H9 (cell line): ENCODE results near the gene PLEKHN1. TPM values are rescaled to one million over a fixed set of nuclear protein-coding genes. Genes with fewer than 3 reads are reported as not detected.

Experiments used
- DNase-seq: peaks from one replicate; pipeline ENCODE4 v3.0.0-alpha.2; 2017
- H2AFZ ChIP-seq: one replicate; pipeline ENCODE4 v1.6.1; 2013; ENCODE audit warnings: mild to moderate bottlenecking, low read length, control low read depth, moderate library complexity
- H2AK5ac ChIP-seq: 2 replicates; pipeline ENCODE4 v1.6.1; 2013; ENCODE audit warnings: low read length, control low read depth, mixed read lengths; ENCODE audit not compliant: insufficient read length
- H2BK120ac ChIP-seq: one replicate; pipeline ENCODE4 v1.6.1; 2013; ENCODE audit warnings: low read depth, mild to moderate bottlenecking, low read length, control low read depth, inconsistent platforms; ENCODE audit not compliant: poor library complexity, severe bottlenecking
- H2BK12ac ChIP-seq: 2 replicates; pipeline ENCODE4 v1.6.1; 2013; ENCODE audit warnings: low read length, control low read depth, mixed read lengths, low read depth; ENCODE audit not compliant: insufficient read length
- H2BK15ac ChIP-seq: 2 replicates; pipeline ENCODE4 v1.6.1; 2013; ENCODE audit warnings: low read depth, low read length, control low read depth
- H2BK20ac ChIP-seq: one replicate; pipeline ENCODE4 v1.6.1; 2013; ENCODE audit warnings: low read depth, mild to moderate bottlenecking, low read length, control low read depth, inconsistent platforms; ENCODE audit not compliant: poor library complexity, severe bottlenecking
- H2BK5ac ChIP-seq: 2 replicates; pipeline ENCODE4 v1.6.1; 2013; ENCODE audit warnings: low read length, control low read depth, mixed read lengths; ENCODE audit not compliant: insufficient read length
- H3K14ac ChIP-seq: 2 replicates; pipeline ENCODE4 v1.6.1; 2013; ENCODE audit warnings: low read length, control low read depth; ENCODE audit not compliant: insufficient read depth
- H3K18ac ChIP-seq: 2 replicates; pipeline ENCODE4 v1.6.1; 2013; ENCODE audit warnings: low read depth, mild to moderate bottlenecking, mixed read lengths, low read length, control low read depth; ENCODE audit not compliant: insufficient read length
- H3K23ac ChIP-seq: 2 replicates; pipeline ENCODE4 v1.6.1; 2013; ENCODE audit warnings: low read length, control low read depth, mixed read lengths, low read depth; ENCODE audit not compliant: insufficient read length
- H3K23me2 ChIP-seq: 2 replicates; pipeline ENCODE4 v1.6.1; 2013; ENCODE audit warnings: low read depth, mild to moderate bottlenecking, mixed read lengths, low read length, control low read depth; ENCODE audit not compliant: insufficient read length, poor library complexity, severe bottlenecking
- H3K27ac ChIP-seq: 2 replicates; pipeline ENCODE4 v1.5.1; 2013; ENCODE audit warnings: low read length, control low read depth, mixed read lengths, low read depth; ENCODE audit not compliant: insufficient read length
- H3K27me3 ChIP-seq: 2 replicates; pipeline ENCODE4 v1.6.1; 2013; ENCODE audit warnings: low read length, control low read depth, inconsistent platforms; ENCODE audit not compliant: insufficient read depth
- H3K4ac ChIP-seq: 2 replicates; pipeline ENCODE4 v1.6.1; 2013; ENCODE audit warnings: low read depth, mild to moderate bottlenecking, control low read depth, inconsistent platforms, low read length, moderate library complexity
- H3K4me1 ChIP-seq: 2 replicates; pipeline ENCODE4 v1.6.1; 2013; ENCODE audit warnings: low read length, control low read depth, inconsistent platforms; ENCODE audit not compliant: insufficient read depth
- H3K4me2 ChIP-seq: 2 replicates; pipeline ENCODE4 v1.6.1; 2013; ENCODE audit warnings: low read length, control low read depth, mixed read lengths; ENCODE audit not compliant: insufficient read length, insufficient read depth
- H3K56ac ChIP-seq: 2 replicates; pipeline ENCODE4 v1.6.1; 2013; ENCODE audit warnings: low read depth, mild to moderate bottlenecking, mixed read lengths, low read length, control low read depth; ENCODE audit not compliant: insufficient read length
- H3K79me1 ChIP-seq: 2 replicates; pipeline ENCODE4 v1.6.1; 2013; ENCODE audit warnings: low read depth, mild to moderate bottlenecking, moderate library complexity, low read length, control low read depth, inconsistent platforms; ENCODE audit not compliant: insufficient read depth, poor library complexity, severe bottlenecking
- H3K79me2 ChIP-seq: 2 replicates; pipeline ENCODE4 v1.6.1; 2013; ENCODE audit warnings: low read length, control low read depth, inconsistent platforms; ENCODE audit not compliant: insufficient read depth
- H3K9ac ChIP-seq: 2 replicates; pipeline ENCODE4 v1.6.1; 2013; ENCODE audit warnings: low read length, control low read depth, mixed read lengths; ENCODE audit not compliant: insufficient read length; ENCODE audit errors: extremely low read depth
- H3K9me3 ChIP-seq: one replicate; pipeline ENCODE4 v1.6.1; 2013; ENCODE audit warnings: low read depth, low read length, inconsistent platforms; ENCODE audit not compliant: control insufficient read depth
- H3T11ph ChIP-seq: one replicate; pipeline ENCODE4 v1.6.1; 2013; ENCODE audit warnings: mild to moderate bottlenecking, low read length, control low read depth, inconsistent platforms
- H4K20me1 ChIP-seq: one replicate; pipeline ENCODE4 v1.6.1; 2013; ENCODE audit not compliant: control insufficient read depth, insufficient read length, insufficient read depth
- H4K5ac ChIP-seq: 2 replicates; pipeline ENCODE4 v1.6.1; 2013; ENCODE audit warnings: low read depth, mild to moderate bottlenecking, mixed read lengths, low read length, control low read depth; ENCODE audit not compliant: insufficient read length
- H4K8ac ChIP-seq: replicated peaks from 2 replicates; pipeline ENCODE4 v1.6.1; 2013; ENCODE audit warnings: low read length, control low read depth, mixed read lengths, low read depth; ENCODE audit not compliant: insufficient read length
- H4K91ac ChIP-seq: 2 replicates; pipeline ENCODE4 v1.6.1; 2013; ENCODE audit warnings: low read depth, mild to moderate bottlenecking, moderate library complexity, mixed read lengths, low read length, control low read depth; ENCODE audit not compliant: insufficient read length
- H3K27ac Mint-ChIP-seq, 3 experiments: 2 replicates in 2 of 3; 3 replicates in 1 of 3; pipeline ENCODE4 v1.8.0; 2020 to 2021; ENCODE audit warnings: mixed read lengths in 3 of 3, mild to moderate bottlenecking in 1 of 3, moderate library complexity in 1 of 3
- H3K27me3 Mint-ChIP-seq: 2 replicates; pipeline ENCODE4 v1.8.0; 2021; ENCODE audit warnings: low read depth, mild to moderate bottlenecking, moderate library complexity, mixed read lengths
- H3K36me3 Mint-ChIP-seq, 3 experiments: 2 replicates in 2 of 3; 3 replicates in 1 of 3; pipeline ENCODE4 v1.8.0; 2020 to 2021; ENCODE audit warnings: low read depth in 3 of 3, mixed read lengths in 3 of 3; ENCODE audit not compliant: insufficient read depth in 1 of 3
- H3K4me1 Mint-ChIP-seq, 2 experiments: 2 replicates each; pipeline ENCODE4 v1.8.0; 2020; ENCODE audit warnings: mixed read lengths in 2 of 2
- H3K4me3 Mint-ChIP-seq, 2 experiments: 2 replicates in 1 of 2; 3 replicates in 1 of 2; pipeline ENCODE4 v1.8.0; 2020 to 2021; ENCODE audit warnings: mild to moderate bottlenecking in 2 of 2, mixed read lengths in 2 of 2, moderate library complexity in 1 of 2
- H3K9me3 Mint-ChIP-seq, 2 experiments: 2 replicates in 1 of 2; 3 replicates in 1 of 2; pipeline ENCODE4 v1.8.0; 2020; ENCODE audit warnings: mild to moderate bottlenecking in 2 of 2, mixed read lengths in 2 of 2, moderate library complexity in 1 of 2
- CTCF ChIP-seq: fragments of 200-600 bp; sonication (generic); conservative IDR thresholded peaks from 3 replicates; pipeline ENCODE4 v1.8.0; 2021; ENCODE audit warnings: antibody characterized with exemption, mild to moderate bottlenecking
- WGBS: extraction: QIAGEN DNeasy Blood & Tissue Kit; methylation state at CpG from one replicate; pipeline ENCODE4 v1.1.7; 2013; ENCODE audit warnings: missing lambda C conversion rate, low lambda C conversion rate, mixed read lengths; ENCODE audit not compliant: insufficient read length; ENCODE audit errors: extremely low coverage; 5-methylcytosine and 5-hydroxymethylcytosine counted together
- total RNA-seq: library from RNA; stranded (reverse); gene quantifications from 2 replicates; pipeline ENCODE4 v1.2.1, GENCODE V29; 2021

Gene PLEKHN1
- total RNA-seq, 1 experiment from 2014 or later, result 3.0 TPM

GRCh38 chr1:960363-961131 is 5.7 kb upstream of the PLEKHN1 start, which contains the start of gene KLHL17:
Gene KLHL17, plus strand, starts transcription at chr1:960584. Its CDS starts 110 bp downstream, at chr1:960694.
- peaks cover 4% of the 10 kb centered on the region for H3K79me1 ChIP-seq
- H3K9ac ChIP-seq, result no peak within 1 kb of the TSS
- H3K23ac ChIP-seq, result no peak within 1 kb of the TSS
- no peaks in the 10 kb centered on the region for H3K9me3 ChIP-seq
- peak; percentile 82 for DNase-seq
- peaks cover 3% of the 10 kb centered on the region for H3K23me2 ChIP-seq
- WGBS, result no CpG with 5 or more reads among the region's 109 CpGs
- no peak within 1 kb of the TSS for H3T11ph ChIP-seq
- H4K20me1 ChIP-seq, result no peaks in the 10 kb centered on the region
- TF ChIP-seq CTCF, result no peak
- no peak within 1 kb of the TSS for H3K27ac ChIP-seq
- Mint-ChIP-seq H3K27ac (no peak within 1 kb of the TSS; a peak in 1 of 7 replicates), H3K4me1 (peaks cover 7 to 11% of the 10 kb centered on the region in 2 experiments), H3K36me3 (peaks cover 6 to 47% (median 38%) of the 10 kb centered on the region in 3 experiments; a peak in 6 of 7 replicates), H3K9me3 (no peaks in the 10 kb centered on the region; a peak in 1 of 5 replicates), H3K4me3 (peak within 1 kb of the TSS; percentile 58 to 94), H3K27me3 (peaks cover 19% of the 10 kb centered on the region)
- H3K4ac ChIP-seq, result no peak within 1 kb of the TSS
- no peak within 1 kb of the TSS for H3K18ac ChIP-seq
- H4K8ac ChIP-seq, result no peak within 1 kb of the TSS
- H4K5ac ChIP-seq, result no peak within 1 kb of the TSS
- H2AK5ac ChIP-seq, result no peak within 1 kb of the TSS
- no peak within 1 kb of the TSS; the same call in 1 of the 2 replicates for H3K14ac ChIP-seq
- peak within 1 kb of the TSS; percentile 8 for H3K4me2 ChIP-seq
- H3K27me3 ChIP-seq, result peaks cover 4% of the 10 kb centered on the region; the same call in 1 of the 2 replicates
- no peak within 1 kb of the TSS for H2BK15ac ChIP-seq
- H3K56ac ChIP-seq, result no peak within 1 kb of the TSS
- H2BK5ac ChIP-seq, result no peak within 1 kb of the TSS
- H2BK20ac ChIP-seq, result no peak within 1 kb of the TSS
- peaks cover 5% of the 10 kb centered on the region; the same call in 1 of the 2 replicates for H3K79me2 ChIP-seq
- H3K4me1 ChIP-seq, result no peaks in the 10 kb centered on the region
- no peak within 1 kb of the TSS for H2BK120ac ChIP-seq
- no peak within 1 kb of the TSS for H2BK12ac ChIP-seq
- H4K91ac ChIP-seq, result no peak within 1 kb of the TSS
- H2AFZ ChIP-seq, result no peak within 1 kb of the TSS
